Measurements from ENCODE around the gene PRKCA. TPM values are rescaled to one million over a fixed set of nuclear protein-coding genes. Genes with fewer than 3 reads are reported as not detected.

Gene PRKCA
- total and polyA plus RNA-seq, 3 experiments from 2014 or later = 1.8 to 74.1 (median 73.9) TPM

GRCh38 chr17:66411520-66411919 lies 109.1 kb downstream of the PRKCA start:
- Mint-ChIP-seq H3K4me3 (no peak overlapping the region), H3K4me1 (peaks cover 23 to 41% (median 24%) of the 10 kb centered on the region in 3 donors), H3K27ac (no peak overlapping the region), H3K27me3 (peaks cover 0 to 3% of the 10 kb centered on the region in 2 donors), H3K36me3 (no peaks in the 10 kb centered on the region), H3K9me3 (peaks cover 0 to 2% (median 0%) of the 10 kb centered on the region in 5 donors)
- no peak for DNase-seq
- H3K27ac ChIP-seq (ENCODE audit: low read depth, low read length) = no peak overlapping the region
- POLR2A ChIA-PET = no interaction called here
- H3K9me3 ChIP-seq (ENCODE audit: low read length) = no peaks in the 10 kb centered on the region
- CTCF ChIA-PET = no interaction called here
- no peak overlapping the region for H3K4me3 ChIP-seq (ENCODE audit: low read length)
- H3K4me1 ChIP-seq (ENCODE audit: insufficient read depth, low read length) = peaks cover 62% of the 10 kb centered on the region
- H3K36me3 ChIP-seq (ENCODE audit: insufficient read depth, low read length) = no peaks in the 10 kb centered on the region
- no peaks in the 10 kb centered on the region for H3K27me3 ChIP-seq (ENCODE audit: insufficient read depth, low read length, poor library complexity, severe bottlenecking)

- Histone ChIP-seq H3K27ac (ENCODE audit: low read depth, low read length) (no peak overlapping the region), H3K4me3 (ENCODE audit: low read length) (no peak overlapping the region), H3K4me1 (ENCODE audit: insufficient read depth, low read length) (peaks cover 47% of the 10 kb centered on the region), H3K36me3 (ENCODE audit: insufficient read depth, low read length) (no peaks in the 10 kb centered on the region), H3K9me3 (ENCODE audit: low read length) (no peaks in the 10 kb centered on the region), H3K27me3 (ENCODE audit: insufficient read depth, low read length, poor library complexity, severe bottlenecking) (no peaks in the 10 kb centered on the region)
- H3K4me3 Mint-ChIP-seq = peak overlapping the region in 1 of 7 donors; percentile 4
- CTCF ChIA-PET = no interaction called here
- H3K27ac Mint-ChIP-seq = peak overlapping the region in 1 of 8 donors; percentile 30
- no peaks in the 10 kb centered on the region for H3K36me3 Mint-ChIP-seq
- no peak for DNase-seq
- H3K9me3 Mint-ChIP-seq = peaks cover 0 to 2% (median 0%) of the 10 kb centered on the region in 5 donors
- peaks cover 9 to 26% (median 11%) of the 10 kb centered on the region in 3 donors for H3K4me1 Mint-ChIP-seq
- no peaks in the 10 kb centered on the region for H3K27me3 Mint-ChIP-seq
- POLR2A ChIA-PET = interaction anchor here (0.6 kb wide), 1 partner anchor 9 kb away, joined by 3 read pairs; no protein-coding TSS in a partner anchor
These were observed 110.6 kb downstream of the PRKCA start for GRCh38 chr17:66412857-66413558.

GRCh38 chr17:66413559-66414520 lies 111.4 kb downstream of the PRKCA start:
- Mint-ChIP-seq H3K4me3 (no peak overlapping the region), H3K27ac (peak overlapping the region in 1 of 8 donors; percentile 2), H3K27me3 (no peaks in the 10 kb centered on the region), H3K4me1 (peaks cover 5 to 20% (median 6%) of the 10 kb centered on the region in 3 donors), H3K36me3 (no peaks in the 10 kb centered on the region), H3K9me3 (peaks cover 0 to 2% (median 0%) of the 10 kb centered on the region in 5 donors)
- no peak for DNase-seq
- ChIA-PET CTCF (no interaction called here), POLR2A (interaction anchor here (0.6 kb wide), 2 partner anchors 10 to 11 kb away, joined by 3 read pairs; no protein-coding TSS in a partner anchor)
- H3K27ac ChIP-seq (ENCODE audit: low read depth, low read length) = no peak overlapping the region
- no peaks in the 10 kb centered on the region for H3K27me3 ChIP-seq (ENCODE audit: insufficient read depth, low read length, poor library complexity, severe bottlenecking)
- H3K4me1 ChIP-seq (ENCODE audit: insufficient read depth, low read length) = peaks cover 41% of the 10 kb centered on the region
- H3K36me3 ChIP-seq (ENCODE audit: insufficient read depth, low read length) = no peaks in the 10 kb centered on the region
- no peak overlapping the region for H3K4me3 ChIP-seq (ENCODE audit: low read length)
- no peaks in the 10 kb centered on the region for H3K9me3 ChIP-seq (ENCODE audit: low read length)

- H3K27ac Mint-ChIP-seq = peak overlapping the region in 1 of 8 donors; percentile 2
- peaks cover 5 to 20% (median 6%) of the 10 kb centered on the region in 3 donors for H3K4me1 Mint-ChIP-seq
- POLR2A ChIA-PET = interaction anchor here (0.6 kb wide), 1 partner anchor 12 kb away, joined by 3 read pairs; no protein-coding TSS in a partner anchor
These were observed 112.3 kb downstream of the PRKCA start for GRCh38 chr17:66414561-66415175.

GRCh38 chr17:66415366-66416206 lies 113.2 kb downstream of the PRKCA start:
- Histone ChIP-seq H3K27ac (ENCODE audit: low read depth, low read length) (no peak overlapping the region), H3K9me3 (ENCODE audit: low read length) (no peaks in the 10 kb centered on the region), H3K4me3 (ENCODE audit: low read length) (no peak overlapping the region), H3K4me1 (ENCODE audit: insufficient read depth, low read length) (peaks cover 41% of the 10 kb centered on the region), H3K36me3 (ENCODE audit: insufficient read depth, low read length) (no peaks in the 10 kb centered on the region), H3K27me3 (ENCODE audit: insufficient read depth, low read length, poor library complexity, severe bottlenecking) (no peaks in the 10 kb centered on the region)
- Mint-ChIP-seq H3K9me3 (peaks cover 0 to 2% (median 0%) of the 10 kb centered on the region in 5 donors), H3K4me1 (peaks cover 6 to 20% (median 9%) of the 10 kb centered on the region in 3 donors), H3K27me3 (no peaks in the 10 kb centered on the region), H3K4me3 (no peak overlapping the region), H3K36me3 (no peaks in the 10 kb centered on the region), H3K27ac (peak overlapping the region in 1 of 8 donors; percentile 35)
- ChIA-PET POLR2A (no interaction called here), CTCF (interaction anchor here (1.6 kb wide), 1 partner anchor 17 kb away, joined by 4 read pairs; no protein-coding TSS in a partner anchor)
- DNase-seq = no peak

More at GRCh38 chr17:66414561-66415175, 112.3 kb downstream of the PRKCA start:
- no peaks in the 10 kb centered on the region for H3K27me3 Mint-ChIP-seq
- H3K36me3 ChIP-seq (ENCODE audit: insufficient read depth, low read length) = no peaks in the 10 kb centered on the region
- peaks cover 0 to 2% (median 0%) of the 10 kb centered on the region in 5 donors for H3K9me3 Mint-ChIP-seq
- no peaks in the 10 kb centered on the region for H3K36me3 Mint-ChIP-seq
- H3K27me3 ChIP-seq (ENCODE audit: insufficient read depth, low read length, poor library complexity, severe bottlenecking) = no peaks in the 10 kb centered on the region
- peaks cover 41% of the 10 kb centered on the region for H3K4me1 ChIP-seq (ENCODE audit: insufficient read depth, low read length)
- no peak overlapping the region for H3K4me3 ChIP-seq (ENCODE audit: low read length)
- no peak for DNase-seq
- H3K4me3 Mint-ChIP-seq = no peak overlapping the region
- CTCF ChIA-PET = interaction anchor here (1.6 kb wide), 1 partner anchor 18 kb away, joined by 4 read pairs; no protein-coding TSS in a partner anchor
- no peaks in the 10 kb centered on the region for H3K9me3 ChIP-seq (ENCODE audit: low read length)
- no peak overlapping the region for H3K27ac ChIP-seq (ENCODE audit: low read depth, low read length)

- ChIA-PET CTCF (interaction anchor here (1.6 kb wide), 1 partner anchor 17 kb away, joined by 4 read pairs; no protein-coding TSS in a partner anchor), POLR2A (no interaction called here)
- Histone ChIP-seq H3K4me3 (ENCODE audit: low read length) (no peak overlapping the region), H3K36me3 (ENCODE audit: insufficient read depth, low read length) (no peaks in the 10 kb centered on the region), H3K4me1 (ENCODE audit: insufficient read depth, low read length) (peaks cover 44% of the 10 kb centered on the region), H3K9me3 (ENCODE audit: low read length) (no peaks in the 10 kb centered on the region), H3K27ac (ENCODE audit: low read depth, low read length) (no peak overlapping the region), H3K27me3 (ENCODE audit: insufficient read depth, low read length, poor library complexity, severe bottlenecking) (no peaks in the 10 kb centered on the region)
- Mint-ChIP-seq H3K36me3 (no peaks in the 10 kb centered on the region), H3K4me1 (peaks cover 6 to 20% (median 15%) of the 10 kb centered on the region in 3 donors), H3K4me3 (no peak overlapping the region), H3K9me3 (peaks cover 0 to 2% (median 0%) of the 10 kb centered on the region in 5 donors), H3K27me3 (no peaks in the 10 kb centered on the region), H3K27ac (no peak overlapping the region)
- no peak for DNase-seq
These were observed 114.0 kb downstream of the PRKCA start for GRCh38 chr17:66416207-66416940.

All from CD8-positive, alpha-beta memory T cell (primary cell).